Germinal center (tissue), 1 donor: Measurements from ENCODE around the gene APOBEC3H.

Source experiments
- DNase-seq: peaks from one replicate; pipeline ENCODE4 v3.0.0; 2012; ENCODE audit warnings: mixed read lengths, low spot score

The APOBEC3H gene

GRCh38 chr22:39135092-39135896, 38.2 kb downstream of the APOBEC3H start:
- peak; percentile 65 for DNase-seq

GRCh38 chr22:39136317-39136716, 39.3 kb downstream of the APOBEC3H start:
- DNase-seq: no peak

GRCh38 chr22:39138357-39138997, 41.4 kb downstream of the APOBEC3H start:
- DNase-seq: no peak

GRCh38 chr22:39139933-39140332, 42.9 kb downstream of the APOBEC3H start:
- no peak for DNase-seq

GRCh38 chr22:39142088-39142680, 45.1 kb downstream of the APOBEC3H start:
- no peak for DNase-seq

GRCh38 chr22:39144101-39144767, 47.2 kb downstream of the APOBEC3H start:
- peak; percentile 69 for DNase-seq

- DNase-seq: no peak
These were observed 49.4 kb downstream of the APOBEC3H start for GRCh38 chr22:39146256-39147101.

GRCh38 chr22:39147335-39148025, 50.4 kb downstream of the APOBEC3H start:
- DNase-seq: no peak

- DNase-seq: no peak
These were observed 51.1 kb downstream of the APOBEC3H start for GRCh38 chr22:39148026-39148726.

- DNase-seq: peak; percentile 73
These were observed 51.9 kb downstream of the APOBEC3H start for GRCh38 chr22:39148727-39149535.

- no peak for DNase-seq
These were observed 53.1 kb downstream of the APOBEC3H start for GRCh38 chr22:39149915-39150847.

GRCh38 chr22:39150848-39151215, 53.8 kb downstream of the APOBEC3H start:
- DNase-seq: no peak

- DNase-seq: no peak
These were observed 54.4 kb downstream of the APOBEC3H start for GRCh38 chr22:39151329-39151975.

- DNase-seq: no peak
These were observed 55.0 kb downstream of the APOBEC3H start for GRCh38 chr22:39152024-39152510.

GRCh38 chr22:39152511-39153219, 55.6 kb downstream of the APOBEC3H start, which contains the start of gene CBX7:
TSS of gene CBX7 (minus strand) at chr22:39152680. CDS start at chr22:39152444, 236 bp downstream.
- DNase-seq: peak; percentile 99

- peak; percentile 28 for DNase-seq
These were observed 56.2 kb downstream of the APOBEC3H start for GRCh38 chr22:39153220-39153717.
